Measurements from ENCODE around the gene RFX3.

RFX3 gene

GRCh38 chr9:3513265-3513818, 12.5 kb downstream of the RFX3 start:
- DNase-seq = no peak

GRCh38 chr9:3511551-3511950, 14.2 kb downstream of the RFX3 start:
- no peak for DNase-seq

GRCh38 chr9:3510796-3511195, 15.0 kb downstream of the RFX3 start:
- DNase-seq = no peak

GRCh38 chr9:3509926-3510325, 15.9 kb downstream of the RFX3 start:
- no peak for DNase-seq

- no peak for DNase-seq
Measured at GRCh38 chr9:3508521-3509291, 17.1 kb downstream of the RFX3 start.

GRCh38 chr9:3508078-3508431, 17.7 kb downstream of the RFX3 start:
- no peak for DNase-seq

- no peak for DNase-seq
Measured at GRCh38 chr9:3507395-3508077, 18.3 kb downstream of the RFX3 start.

- no peak for DNase-seq
Measured at GRCh38 chr9:3506164-3506563, 19.6 kb downstream of the RFX3 start.

- no peak for DNase-seq
Measured at GRCh38 chr9:3502560-3503398, 23.0 kb downstream of the RFX3 start.

GRCh38 chr9:3500044-3500443, 25.8 kb downstream of the RFX3 start:
- no peak for DNase-seq

GRCh38 chr9:3498691-3499090, 27.1 kb downstream of the RFX3 start:
- no peak for DNase-seq

- DNase-seq = no peak
Measured at GRCh38 chr9:3497857-3498256, 27.9 kb downstream of the RFX3 start.

- no peak for DNase-seq
Measured at GRCh38 chr9:3497401-3497800, 28.4 kb downstream of the RFX3 start.

- no peak for DNase-seq
Measured at GRCh38 chr9:3495855-3496254, 29.9 kb downstream of the RFX3 start.

- no peak for DNase-seq
Measured at GRCh38 chr9:3492214-3492613, 33.6 kb downstream of the RFX3 start.

GRCh38 chr9:3491450-3491849, 34.4 kb downstream of the RFX3 start:
- no peak for DNase-seq

GRCh38 chr9:3490957-3491356, 34.8 kb downstream of the RFX3 start:
- DNase-seq = no peak

GRCh38 chr9:3482578-3482977, 43.2 kb downstream of the RFX3 start:
- no peak for DNase-seq

- DNase-seq = no peak
Measured at GRCh38 chr9:3480353-3480655, 45.5 kb downstream of the RFX3 start.

- no peak for DNase-seq
Measured at GRCh38 chr9:3479514-3480352, 46.1 kb downstream of the RFX3 start.

- DNase-seq = no peak
Measured at GRCh38 chr9:3478549-3478953, 47.2 kb downstream of the RFX3 start.

- no peak for DNase-seq
Measured at GRCh38 chr9:3477236-3477834, 48.5 kb downstream of the RFX3 start.
